Liver (tissue), 9 donors: ENCODE measurements around the gene RPSA. TPM values are rescaled to one million over a fixed set of nuclear protein-coding genes. Genes with fewer than 3 reads are reported as not detected.
A peak's percentile ranks its signal among the peaks of the same experiment; 100 is the strongest.

ENCODE experiments used
- DNase-seq: peaks from one replicate; pipeline ENCODE4 v3.0.0-alpha.2; 2017; ENCODE audit warnings: low spot score
- H3K27ac ChIP-seq, 2 donors: one replicate each; pipeline ENCODE4 v1.7.0; 2013; ENCODE audit warnings: inconsistent platforms in 2 of 2, low read length in 2 of 2, control low read depth in 1 of 2, low read depth in 1 of 2, mild to moderate bottlenecking in 1 of 2
- H3K27me3 ChIP-seq, 4 donors: one replicate each; pipeline versions ENCODE4 v1.6.1 to v1.7.0; 2013; ENCODE audit warnings: low read length in 3 of 4, inconsistent platforms in 1 of 4, mild to moderate bottlenecking in 1 of 4, moderate library complexity in 1 of 4; ENCODE audit not compliant: control insufficient read depth in 4 of 4, insufficient read depth in 4 of 4
- H3K36me3 ChIP-seq, 4 donors: one replicate each; pipeline versions ENCODE4 v1.6.1 to v1.7.0; 2013; ENCODE audit warnings: low read length in 3 of 4, mild to moderate bottlenecking in 3 of 4, low read depth in 1 of 4, moderate library complexity in 1 of 4; ENCODE audit not compliant: control insufficient read depth in 4 of 4, insufficient read depth in 3 of 4
- H3K4me1 ChIP-seq, 4 donors: one replicate each; pipeline versions ENCODE4 v1.6.1 to v1.7.0; 2013; ENCODE audit warnings: low read length in 3 of 4, mild to moderate bottlenecking in 3 of 4, moderate library complexity in 1 of 4; ENCODE audit not compliant: control insufficient read depth in 4 of 4, insufficient read depth in 4 of 4
- H3K4me3 ChIP-seq, 3 donors: one replicate each; pipeline versions ENCODE4 v1.6.1 to v1.7.0; 2013; ENCODE audit warnings: low read length in 3 of 3, control low read depth in 1 of 3, low read depth in 1 of 3, mild to moderate bottlenecking in 1 of 3
- H3K9ac ChIP-seq, 2 donors: one replicate each; pipeline ENCODE4 v1.7.0; 2013; ENCODE audit warnings: low read length in 2 of 2, mild to moderate bottlenecking in 2 of 2, moderate library complexity in 2 of 2, control low read depth in 1 of 2, low read depth in 1 of 2
- H3K9me3 ChIP-seq, 4 donors: one replicate each; pipeline versions ENCODE4 v1.6.1 to v1.7.0; 2013; ENCODE audit warnings: low read length in 3 of 4; ENCODE audit not compliant: control insufficient read depth in 4 of 4
- MAX ChIP-seq: IDR thresholded peaks from 2 replicates; pipeline ENCODE4 v1.6.1; 2016; ENCODE audit warnings: antibody characterized with exemption
- ZBTB33 ChIP-seq: IDR thresholded peaks from 2 replicates; pipeline ENCODE4 v1.6.1; 2016; ENCODE audit warnings: antibody characterized with exemption
- whole genome bisulfite sequencing: extraction: QIAGEN DNeasy Blood & Tissue Kit; methylation state at CpG from one replicate; pipeline ENCODE4 v1.1.7; 2013; 5-methylcytosine and 5-hydroxymethylcytosine counted together
- polyA plus RNA-seq, 2 donors: library from polyadenylated mRNA; stranded (reverse) in 1 of 2; unstranded in 1 of 2; fragments of 200-250 nt in 1 of 2; fragments of >200 nt in 1 of 2; fragmentation: Nextera tagmentation in 1 of 2; extraction: Ambion mirVana in 1 of 2; gene quantifications; one replicate each; pipeline versions ENCODE4 v1.2.1 to v1.2.3, GENCODE V29; 2013 to 2015
- total RNA-seq, 2 donors: library from RNA; depleted of rRNA; stranded (reverse); fragments of >200 nt; gene quantifications; one replicate each; pipeline ENCODE4 v1.2.3, GENCODE V29; 2014
- TF ChIP-seq, protein P1 (sequence below): IDR thresholded peaks from 2 replicates; pipeline ENCODE4 v1.6.1; 2016; ENCODE audit warnings: antibody characterized with exemption, mild to moderate bottlenecking
- TF ChIP-seq, protein P2 (sequence below): fragments of 150-350 bp; IDR thresholded peaks from 2 replicates; pipeline ENCODE4 v1.5.1; 2017; ENCODE audit warnings: improper control_type of control experiment, low read depth, low read length; ENCODE audit not compliant: missing input control
- donor health status: healthy.
- donor health status: healthy.
- donor health status: healthy.
- donor health status: healthy.
- donor health status: healthy.

RPSA gene
- total and polyA plus RNA-seq, 4 donors: 200 to 796 (median 443) TPM

DNA sequence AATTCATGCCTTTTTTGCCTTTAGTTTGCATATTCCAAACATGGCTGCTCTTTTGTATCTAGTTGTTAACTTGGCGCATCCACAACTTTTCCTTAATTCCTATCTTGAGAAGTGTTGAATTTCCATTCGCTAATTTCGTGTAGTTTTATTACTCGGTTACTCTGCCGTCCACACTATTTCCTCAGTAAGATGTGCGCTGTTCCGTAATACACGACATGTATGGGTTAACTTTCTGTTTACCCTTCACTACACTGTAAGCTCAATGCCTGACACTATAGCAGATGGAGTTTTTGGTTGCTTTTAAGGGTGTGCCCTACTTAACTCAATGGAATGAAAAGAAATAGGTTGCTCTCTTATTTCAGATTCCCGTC lies 724 bp downstream of the RPSA start:
- no peak for DNase-seq
- H3K27ac ChIP-seq: peak overlapping the region; percentile 79 to 84
- H3K9me3 ChIP-seq: no peaks in the 10 kb centered on the region
- peak overlapping the region; percentile 73 to 95 for H3K9ac ChIP-seq
- TF ChIP-seq MAX: no peak
- TF ChIP-seq, protein P1, sequence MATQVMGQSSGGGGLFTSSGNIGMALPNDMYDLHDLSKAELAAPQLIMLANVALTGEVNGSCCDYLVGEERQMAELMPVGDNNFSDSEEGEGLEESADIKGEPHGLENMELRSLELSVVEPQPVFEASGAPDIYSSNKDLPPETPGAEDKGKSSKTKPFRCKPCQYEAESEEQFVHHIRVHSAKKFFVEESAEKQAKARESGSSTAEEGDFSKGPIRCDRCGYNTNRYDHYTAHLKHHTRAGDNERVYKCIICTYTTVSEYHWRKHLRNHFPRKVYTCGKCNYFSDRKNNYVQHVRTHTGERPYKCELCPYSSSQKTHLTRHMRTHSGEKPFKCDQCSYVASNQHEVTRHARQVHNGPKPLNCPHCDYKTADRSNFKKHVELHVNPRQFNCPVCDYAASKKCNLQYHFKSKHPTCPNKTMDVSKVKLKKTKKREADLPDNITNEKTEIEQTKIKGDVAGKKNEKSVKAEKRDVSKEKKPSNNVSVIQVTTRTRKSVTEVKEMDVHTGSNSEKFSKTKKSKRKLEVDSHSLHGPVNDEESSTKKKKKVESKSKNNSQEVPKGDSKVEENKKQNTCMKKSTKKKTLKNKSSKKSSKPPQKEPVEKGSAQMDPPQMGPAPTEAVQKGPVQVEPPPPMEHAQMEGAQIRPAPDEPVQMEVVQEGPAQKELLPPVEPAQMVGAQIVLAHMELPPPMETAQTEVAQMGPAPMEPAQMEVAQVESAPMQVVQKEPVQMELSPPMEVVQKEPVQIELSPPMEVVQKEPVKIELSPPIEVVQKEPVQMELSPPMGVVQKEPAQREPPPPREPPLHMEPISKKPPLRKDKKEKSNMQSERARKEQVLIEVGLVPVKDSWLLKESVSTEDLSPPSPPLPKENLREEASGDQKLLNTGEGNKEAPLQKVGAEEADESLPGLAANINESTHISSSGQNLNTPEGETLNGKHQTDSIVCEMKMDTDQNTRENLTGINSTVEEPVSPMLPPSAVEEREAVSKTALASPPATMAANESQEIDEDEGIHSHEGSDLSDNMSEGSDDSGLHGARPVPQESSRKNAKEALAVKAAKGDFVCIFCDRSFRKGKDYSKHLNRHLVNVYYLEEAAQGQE: no peak
- peaks cover 6 to 40% (median 35%) of the 10 kb centered on the region in 4 donors for H3K36me3 ChIP-seq
- H3K4me1 ChIP-seq: peaks cover 2 to 19% (median 9%) of the 10 kb centered on the region in 4 donors
- H3K4me3 ChIP-seq: peak overlapping the region; percentile 77 to 90 (median 83)
- WGBS: 8% methylated on average over 9 of the region's 9 CpGs
- no peaks in the 10 kb centered on the region for H3K27me3 ChIP-seq

- H3K4me1 ChIP-seq: peaks cover 2 to 19% (median 9%) of the 10 kb centered on the region in 4 donors
- H3K36me3 ChIP-seq: peaks cover 12 to 47% (median 41%) of the 10 kb centered on the region in 4 donors
- peak overlapping the region in 2 of 3 donors; percentile 77 to 90 for H3K4me3 ChIP-seq
- 80% methylated on average over 6 of the region's 6 CpGs for whole genome bisulfite sequencing
- no peaks in the 10 kb centered on the region for H3K9me3 ChIP-seq
- peak overlapping the region in 1 of 2 donors; percentile 95 for H3K9ac ChIP-seq
- TF ChIP-seq, protein P2, sequence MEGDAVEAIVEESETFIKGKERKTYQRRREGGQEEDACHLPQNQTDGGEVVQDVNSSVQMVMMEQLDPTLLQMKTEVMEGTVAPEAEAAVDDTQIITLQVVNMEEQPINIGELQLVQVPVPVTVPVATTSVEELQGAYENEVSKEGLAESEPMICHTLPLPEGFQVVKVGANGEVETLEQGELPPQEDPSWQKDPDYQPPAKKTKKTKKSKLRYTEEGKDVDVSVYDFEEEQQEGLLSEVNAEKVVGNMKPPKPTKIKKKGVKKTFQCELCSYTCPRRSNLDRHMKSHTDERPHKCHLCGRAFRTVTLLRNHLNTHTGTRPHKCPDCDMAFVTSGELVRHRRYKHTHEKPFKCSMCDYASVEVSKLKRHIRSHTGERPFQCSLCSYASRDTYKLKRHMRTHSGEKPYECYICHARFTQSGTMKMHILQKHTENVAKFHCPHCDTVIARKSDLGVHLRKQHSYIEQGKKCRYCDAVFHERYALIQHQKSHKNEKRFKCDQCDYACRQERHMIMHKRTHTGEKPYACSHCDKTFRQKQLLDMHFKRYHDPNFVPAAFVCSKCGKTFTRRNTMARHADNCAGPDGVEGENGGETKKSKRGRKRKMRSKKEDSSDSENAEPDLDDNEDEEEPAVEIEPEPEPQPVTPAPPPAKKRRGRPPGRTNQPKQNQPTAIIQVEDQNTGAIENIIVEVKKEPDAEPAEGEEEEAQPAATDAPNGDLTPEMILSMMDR: no peak
- no peak for TF ChIP-seq MAX
- TF ChIP-seq ZBTB33: no peak
- TF ChIP-seq, protein P1: no peak
- H3K27ac ChIP-seq: no peak overlapping the region
- H3K27me3 ChIP-seq: no peaks in the 10 kb centered on the region
- no peak for DNase-seq
These were observed 1.4 kb downstream of the RPSA start for GRCh38 chr3:39407773-39408492.
